Activated T-helper 2 cell treated with anti-CD3 and anti-CD28 coated beads, Interferon-gamma antibody, Interleukin-2, Interleukin-4, amounts not matched to agents 10 μg/mL and 5 μg/mL and 100 μg/mL, durations not matched to agents 14 hours and 24 hours and 36 hours (primary cell): ENCODE data around the gene LMCD1. TPM values are rescaled to one million over a fixed set of nuclear protein-coding genes. Genes with fewer than 3 reads are reported as not detected.

Experiments used
- DNase-seq: peaks from one replicate; pipeline ENCODE4 v3.0.0; 2021; ENCODE audit warnings: low spot score
- H3K27ac Mint-ChIP-seq: one replicate; pipeline ENCODE4 v1.8.0; 2021; ENCODE audit warnings: mixed read lengths
- H3K27me3 Mint-ChIP-seq: one replicate; pipeline ENCODE4 v1.8.0; 2021; ENCODE audit warnings: low read depth, mixed read lengths
- H3K36me3 Mint-ChIP-seq: one replicate; pipeline ENCODE4 v1.8.0; 2021; ENCODE audit warnings: low read depth, mixed read lengths
- H3K4me1 Mint-ChIP-seq: one replicate; pipeline ENCODE4 v1.8.0; 2021; ENCODE audit warnings: low read depth, mixed read lengths
- H3K4me3 Mint-ChIP-seq: one replicate; pipeline ENCODE4 v1.8.0; 2021; ENCODE audit warnings: low read depth, mild to moderate bottlenecking, moderate library complexity, mixed read lengths
- H3K9me3 Mint-ChIP-seq: one replicate; pipeline ENCODE4 v1.8.0; 2021; ENCODE audit warnings: mixed read lengths
- intact Hi-C: fragments of 100-400 bp; cut with micrococcal nuclease; formaldehyde crosslinking; loops from one replicate; pipeline ENCODE4 v1.15.1; 2023
- total RNA-seq: library from RNA; stranded (reverse); gene quantifications from 2 replicates; pipeline ENCODE4 v1.2.3, GENCODE V29; 2022

The LMCD1 gene
- total RNA-seq, 1 donor from 2014 or later = 4.4 TPM

DNA sequence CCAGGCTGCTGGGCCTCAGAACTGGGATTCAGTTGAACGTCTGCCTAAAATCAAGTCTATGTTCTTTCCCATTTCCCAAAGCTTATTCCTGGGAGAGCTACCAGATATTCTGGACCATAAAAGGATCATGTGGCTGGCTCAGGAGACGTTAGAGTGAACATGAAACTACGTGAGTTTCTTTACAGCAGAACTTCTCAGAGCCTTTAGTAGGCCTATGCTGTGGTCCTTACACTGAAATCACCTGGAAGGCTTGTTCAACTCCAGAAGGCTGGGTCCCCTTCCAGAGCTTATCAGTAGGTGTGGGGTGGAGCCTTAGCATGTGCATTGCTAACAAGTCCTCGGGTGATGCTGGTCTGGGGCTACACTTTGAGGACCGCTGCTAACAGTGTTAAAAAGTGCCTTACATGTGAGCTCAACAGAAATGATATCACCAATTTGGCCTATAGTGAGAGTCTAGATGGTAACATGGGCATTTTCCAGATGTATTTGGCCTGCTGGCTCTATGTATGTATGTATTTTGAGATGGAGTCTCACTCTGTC, 50.7 kb downstream of the LMCD1 start:
- no peak overlapping the region for H3K4me3 Mint-ChIP-seq
- intact Hi-C loops = no loop called here
- H3K27ac Mint-ChIP-seq = no peak overlapping the region

DNA sequence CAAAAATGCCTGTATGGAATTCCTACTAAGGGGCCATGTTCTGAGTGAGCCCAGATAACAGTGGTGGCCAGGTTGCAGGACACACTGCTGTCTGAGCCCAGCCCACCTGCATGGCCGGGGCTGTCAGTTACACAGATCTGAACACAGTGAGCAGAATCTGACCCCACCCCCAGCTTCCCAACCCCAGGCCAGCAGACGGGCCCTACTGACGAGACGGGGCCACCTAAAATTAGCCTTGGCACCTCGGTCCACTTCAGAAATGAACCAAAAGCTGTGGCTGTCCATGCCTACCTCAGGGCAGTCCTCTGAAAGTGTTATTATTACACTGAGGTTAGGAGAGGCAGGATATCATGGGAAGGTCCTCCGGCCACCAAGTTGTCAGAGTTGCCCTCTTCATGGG, 51.8 kb downstream of the LMCD1 start:
- Mint-ChIP-seq H3K27me3 (no peaks in the 10 kb centered on the region), H3K27ac (no peak overlapping the region), H3K9me3 (no peaks in the 10 kb centered on the region), H3K36me3 (no peaks in the 10 kb centered on the region), H3K4me1 (no peaks in the 10 kb centered on the region), H3K4me3 (no peak overlapping the region)
- no peak for DNase-seq
- intact Hi-C loops = no loop called here

More for the DNA sequence above, 50.7 kb downstream of the LMCD1 start:
- no peaks in the 10 kb centered on the region for H3K9me3 Mint-ChIP-seq
- H3K27me3 Mint-ChIP-seq = no peaks in the 10 kb centered on the region
- no peaks in the 10 kb centered on the region for H3K4me1 Mint-ChIP-seq
- H3K36me3 Mint-ChIP-seq = no peaks in the 10 kb centered on the region
- DNase-seq = no peak

- no peaks in the 10 kb centered on the region for H3K27me3 Mint-ChIP-seq
- no peaks in the 10 kb centered on the region for H3K4me1 Mint-ChIP-seq
- H3K4me3 Mint-ChIP-seq = no peak overlapping the region
- DNase-seq = no peak
- no peaks in the 10 kb centered on the region for H3K9me3 Mint-ChIP-seq
- no peaks in the 10 kb centered on the region for H3K36me3 Mint-ChIP-seq
- H3K27ac Mint-ChIP-seq = no peak overlapping the region
- intact Hi-C loops = no loop called here
Observed at GRCh38 chr3:8554696-8555095, 53.1 kb downstream of the LMCD1 start.

GRCh38 chr3:8555113-8555661, 53.6 kb downstream of the LMCD1 start:
- no peaks in the 10 kb centered on the region for H3K27me3 Mint-ChIP-seq
- H3K4me3 Mint-ChIP-seq = no peak overlapping the region
- no peaks in the 10 kb centered on the region for H3K4me1 Mint-ChIP-seq
- no peaks in the 10 kb centered on the region for H3K36me3 Mint-ChIP-seq
- H3K27ac Mint-ChIP-seq = no peak overlapping the region
- no peak for DNase-seq
- intact Hi-C loops = no loop called here
- no peaks in the 10 kb centered on the region for H3K9me3 Mint-ChIP-seq

GRCh38 chr3:8555725-8556472, 54.3 kb downstream of the LMCD1 start:
- H3K4me1 Mint-ChIP-seq = no peaks in the 10 kb centered on the region
- no peak overlapping the region for H3K27ac Mint-ChIP-seq
- H3K36me3 Mint-ChIP-seq = no peaks in the 10 kb centered on the region
- no peak for DNase-seq
- H3K4me3 Mint-ChIP-seq = no peak overlapping the region
- no peaks in the 10 kb centered on the region for H3K9me3 Mint-ChIP-seq
- intact Hi-C loops = no loop called here
- no peaks in the 10 kb centered on the region for H3K27me3 Mint-ChIP-seq

GRCh38 chr3:8556473-8556869, 54.8 kb downstream of the LMCD1 start:
- Mint-ChIP-seq H3K4me3 (no peak overlapping the region), H3K27ac (no peak overlapping the region), H3K4me1 (no peaks in the 10 kb centered on the region), H3K27me3 (no peaks in the 10 kb centered on the region), H3K36me3 (no peaks in the 10 kb centered on the region), H3K9me3 (no peaks in the 10 kb centered on the region)
- no peak for DNase-seq
- intact Hi-C loops = no loop called here

- Mint-ChIP-seq H3K4me3 (no peak overlapping the region), H3K27ac (no peak overlapping the region), H3K9me3 (no peaks in the 10 kb centered on the region), H3K36me3 (no peaks in the 10 kb centered on the region), H3K4me1 (no peaks in the 10 kb centered on the region), H3K27me3 (no peaks in the 10 kb centered on the region)
- intact Hi-C loops = no loop called here
- DNase-seq = no peak
Observed at GRCh38 chr3:8557298-8557697, 55.7 kb downstream of the LMCD1 start.

GRCh38 chr3:8558645-8559044, 57.0 kb downstream of the LMCD1 start:
- no peak for DNase-seq
- intact Hi-C loops = no loop called here
- Mint-ChIP-seq H3K27ac (no peak overlapping the region), H3K9me3 (no peaks in the 10 kb centered on the region), H3K27me3 (no peaks in the 10 kb centered on the region), H3K4me1 (no peaks in the 10 kb centered on the region), H3K4me3 (no peak overlapping the region), H3K36me3 (no peaks in the 10 kb centered on the region)

DNA sequence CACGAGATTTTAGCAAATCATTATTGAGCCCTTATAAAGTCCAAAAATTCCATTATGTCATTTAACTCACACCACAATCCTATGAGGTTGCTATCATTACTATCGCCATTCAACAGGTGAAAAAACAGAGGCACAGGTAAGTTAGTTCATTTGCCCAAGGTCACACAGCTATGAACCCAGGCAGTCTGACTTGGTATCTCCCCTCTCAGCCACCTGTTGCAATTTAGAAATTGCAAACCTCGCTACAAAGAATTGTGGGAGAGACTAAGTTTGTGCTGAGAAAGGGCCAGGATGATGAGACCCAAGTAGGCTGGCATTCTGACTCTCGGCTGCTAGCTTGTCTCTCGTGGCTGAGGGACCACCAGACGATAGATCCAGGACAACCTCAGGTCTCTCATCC, 57.7 kb downstream of the LMCD1 start:
- intact Hi-C loops = no loop called here
- Mint-ChIP-seq H3K9me3 (no peaks in the 10 kb centered on the region), H3K27ac (no peak overlapping the region), H3K4me3 (no peak overlapping the region), H3K36me3 (no peaks in the 10 kb centered on the region), H3K27me3 (no peaks in the 10 kb centered on the region), H3K4me1 (no peaks in the 10 kb centered on the region)
- no peak for DNase-seq

DNA sequence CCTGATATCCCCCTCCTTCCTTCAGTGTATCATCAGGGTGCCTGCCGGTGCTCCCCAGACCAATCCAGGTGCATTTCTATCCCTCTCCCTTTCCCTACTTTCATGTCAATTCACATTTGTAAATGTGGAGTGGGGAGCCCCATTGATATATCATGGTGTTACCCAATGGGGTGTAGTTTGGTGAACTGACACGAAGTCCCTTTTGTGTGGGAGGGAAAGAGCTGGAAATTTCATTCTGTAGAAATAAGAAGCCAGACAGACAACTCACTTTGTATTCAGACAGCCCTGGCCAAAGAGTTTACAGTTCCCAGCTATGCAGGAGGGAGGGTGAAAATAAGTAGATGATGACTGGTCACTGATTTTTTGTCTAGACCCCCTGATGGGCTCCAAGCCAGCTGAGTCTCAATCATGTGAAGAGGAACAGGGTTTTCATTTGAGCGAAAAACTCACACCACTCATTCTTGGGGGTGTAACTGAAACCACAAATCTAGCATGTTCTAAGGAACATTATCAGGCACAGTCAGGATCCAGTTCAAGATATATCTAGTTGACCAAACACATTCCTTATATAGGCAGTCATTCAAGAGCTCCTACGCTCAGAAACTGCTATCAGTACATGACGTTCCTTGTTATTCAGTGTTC, 58.9 kb downstream of the LMCD1 start:
- Mint-ChIP-seq H3K27ac (no peak overlapping the region), H3K4me3 (no peak overlapping the region), H3K9me3 (no peaks in the 10 kb centered on the region), H3K27me3 (no peaks in the 10 kb centered on the region), H3K4me1 (no peaks in the 10 kb centered on the region), H3K36me3 (no peaks in the 10 kb centered on the region)
- intact Hi-C loops = no loop called here
- no peak for DNase-seq

DNA sequence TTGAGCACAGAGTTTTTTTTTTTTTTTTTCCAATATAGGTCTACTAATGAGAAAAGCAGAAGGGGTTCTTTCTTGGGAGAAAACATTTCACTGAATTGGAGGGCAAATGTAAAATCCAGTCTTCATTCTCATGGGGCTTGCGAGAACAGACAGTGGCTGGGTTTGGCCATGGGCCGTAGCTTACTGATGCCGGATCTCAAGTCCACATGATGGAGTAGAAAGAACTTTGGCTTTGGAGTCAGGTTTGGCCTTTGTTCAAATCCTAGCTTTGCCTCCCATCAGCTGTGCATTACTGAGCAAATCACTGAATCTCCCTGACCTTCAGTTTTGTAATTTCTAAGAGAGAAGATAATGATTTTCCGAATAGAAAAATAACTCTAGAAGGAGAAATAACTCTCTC, 59.7 kb downstream of the LMCD1 start:
- no peak for DNase-seq
- intact Hi-C loops = no loop called here
- H3K9me3 Mint-ChIP-seq = no peaks in the 10 kb centered on the region
- no peaks in the 10 kb centered on the region for H3K36me3 Mint-ChIP-seq
- no peaks in the 10 kb centered on the region for H3K4me1 Mint-ChIP-seq
- no peak overlapping the region for H3K4me3 Mint-ChIP-seq
- no peaks in the 10 kb centered on the region for H3K27me3 Mint-ChIP-seq
- no peak overlapping the region for H3K27ac Mint-ChIP-seq

DNA sequence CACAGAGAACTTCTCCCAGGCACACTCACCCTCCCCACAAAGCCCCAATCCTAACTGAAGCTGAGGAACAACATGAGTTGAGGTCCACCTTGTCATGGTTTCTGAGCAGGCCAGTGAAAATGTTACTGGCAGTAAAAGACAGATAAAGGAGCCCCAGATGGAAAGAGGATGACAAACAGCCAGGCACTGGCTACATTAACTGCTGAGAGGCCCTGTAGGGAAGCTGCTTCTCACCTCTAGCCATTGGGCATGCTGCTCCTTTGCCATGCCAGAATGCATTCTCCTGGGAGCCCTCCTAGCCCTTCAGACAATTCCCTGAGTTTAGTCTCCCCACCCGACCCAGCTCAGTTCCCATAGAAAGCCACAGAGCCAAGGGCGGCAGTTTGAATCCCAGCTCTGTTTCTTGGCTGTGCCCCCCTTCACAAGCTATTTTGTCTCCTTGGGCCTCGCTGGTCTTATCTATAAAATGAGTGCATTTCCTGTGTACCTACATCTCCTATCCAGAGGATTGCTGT, 60.5 kb downstream of the LMCD1 start:
- Mint-ChIP-seq H3K9me3 (no peaks in the 10 kb centered on the region), H3K4me1 (no peaks in the 10 kb centered on the region), H3K27me3 (no peaks in the 10 kb centered on the region), H3K27ac (no peak overlapping the region), H3K36me3 (no peaks in the 10 kb centered on the region), H3K4me3 (no peak overlapping the region)
- intact Hi-C loops = no loop called here
- no peak for DNase-seq

DNA sequence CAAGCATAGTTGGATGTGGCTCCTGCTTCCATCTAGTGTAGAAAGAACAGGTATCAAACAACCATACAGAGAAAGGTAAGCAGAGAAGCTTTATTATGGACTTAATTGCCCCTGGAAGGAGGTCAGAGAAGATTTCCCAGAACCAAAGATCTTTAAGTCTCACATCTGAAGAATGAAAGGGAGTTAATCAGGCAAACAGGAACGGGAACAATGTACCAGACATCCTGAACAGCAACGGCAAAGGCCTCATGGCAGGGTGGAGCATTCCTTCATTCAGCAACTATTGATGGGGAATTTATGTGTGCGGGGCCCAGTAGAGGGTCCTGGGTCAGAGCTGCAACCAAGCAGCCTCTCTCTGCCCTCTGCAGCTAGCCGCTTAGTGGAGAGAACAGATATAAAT, 61.5 kb downstream of the LMCD1 start:
- intact Hi-C loops = no loop called here
- no peak for DNase-seq
- Mint-ChIP-seq H3K27me3 (no peaks in the 10 kb centered on the region), H3K27ac (no peak overlapping the region), H3K4me1 (no peaks in the 10 kb centered on the region), H3K4me3 (no peak overlapping the region), H3K36me3 (no peaks in the 10 kb centered on the region), H3K9me3 (no peaks in the 10 kb centered on the region)
